H9 (cell line): ENCODE results near the gene MDGA2. TPM values are rescaled to one million over a fixed set of nuclear protein-coding genes. Genes with fewer than 3 reads are reported as not detected.

Experiments
- DNase-seq: peaks from one replicate; pipeline ENCODE4 v3.0.0-alpha.2; 2017
- H2AFZ ChIP-seq: one replicate; pipeline ENCODE4 v1.6.1; 2013; ENCODE audit warnings: mild to moderate bottlenecking, low read length, control low read depth, moderate library complexity
- H2AK5ac ChIP-seq: 2 replicates; pipeline ENCODE4 v1.6.1; 2013; ENCODE audit warnings: low read length, control low read depth, mixed read lengths; ENCODE audit not compliant: insufficient read length
- H2BK120ac ChIP-seq: one replicate; pipeline ENCODE4 v1.6.1; 2013; ENCODE audit warnings: low read depth, mild to moderate bottlenecking, low read length, control low read depth, inconsistent platforms; ENCODE audit not compliant: poor library complexity, severe bottlenecking
- H2BK12ac ChIP-seq: 2 replicates; pipeline ENCODE4 v1.6.1; 2013; ENCODE audit warnings: low read length, control low read depth, mixed read lengths, low read depth; ENCODE audit not compliant: insufficient read length
- H2BK15ac ChIP-seq: 2 replicates; pipeline ENCODE4 v1.6.1; 2013; ENCODE audit warnings: low read depth, low read length, control low read depth
- H2BK20ac ChIP-seq: one replicate; pipeline ENCODE4 v1.6.1; 2013; ENCODE audit warnings: low read depth, mild to moderate bottlenecking, low read length, control low read depth, inconsistent platforms; ENCODE audit not compliant: poor library complexity, severe bottlenecking
- H2BK5ac ChIP-seq: 2 replicates; pipeline ENCODE4 v1.6.1; 2013; ENCODE audit warnings: low read length, control low read depth, mixed read lengths; ENCODE audit not compliant: insufficient read length
- H3K14ac ChIP-seq: 2 replicates; pipeline ENCODE4 v1.6.1; 2013; ENCODE audit warnings: low read length, control low read depth; ENCODE audit not compliant: insufficient read depth
- H3K18ac ChIP-seq: 2 replicates; pipeline ENCODE4 v1.6.1; 2013; ENCODE audit warnings: low read depth, mild to moderate bottlenecking, mixed read lengths, low read length, control low read depth; ENCODE audit not compliant: insufficient read length
- H3K23ac ChIP-seq: 2 replicates; pipeline ENCODE4 v1.6.1; 2013; ENCODE audit warnings: low read length, control low read depth, mixed read lengths, low read depth; ENCODE audit not compliant: insufficient read length
- H3K23me2 ChIP-seq: 2 replicates; pipeline ENCODE4 v1.6.1; 2013; ENCODE audit warnings: low read depth, mild to moderate bottlenecking, mixed read lengths, low read length, control low read depth; ENCODE audit not compliant: insufficient read length, poor library complexity, severe bottlenecking
- H3K27ac ChIP-seq: 2 replicates; pipeline ENCODE4 v1.5.1; 2013; ENCODE audit warnings: low read length, control low read depth, mixed read lengths, low read depth; ENCODE audit not compliant: insufficient read length
- H3K27me3 ChIP-seq: 2 replicates; pipeline ENCODE4 v1.6.1; 2013; ENCODE audit warnings: low read length, control low read depth, inconsistent platforms; ENCODE audit not compliant: insufficient read depth
- H3K4ac ChIP-seq: 2 replicates; pipeline ENCODE4 v1.6.1; 2013; ENCODE audit warnings: low read depth, mild to moderate bottlenecking, control low read depth, inconsistent platforms, low read length, moderate library complexity
- H3K4me1 ChIP-seq: 2 replicates; pipeline ENCODE4 v1.6.1; 2013; ENCODE audit warnings: low read length, control low read depth, inconsistent platforms; ENCODE audit not compliant: insufficient read depth
- H3K4me2 ChIP-seq: 2 replicates; pipeline ENCODE4 v1.6.1; 2013; ENCODE audit warnings: low read length, control low read depth, mixed read lengths; ENCODE audit not compliant: insufficient read length, insufficient read depth
- H3K56ac ChIP-seq: 2 replicates; pipeline ENCODE4 v1.6.1; 2013; ENCODE audit warnings: low read depth, mild to moderate bottlenecking, mixed read lengths, low read length, control low read depth; ENCODE audit not compliant: insufficient read length
- H3K79me1 ChIP-seq: 2 replicates; pipeline ENCODE4 v1.6.1; 2013; ENCODE audit warnings: low read depth, mild to moderate bottlenecking, moderate library complexity, low read length, control low read depth, inconsistent platforms; ENCODE audit not compliant: insufficient read depth, poor library complexity, severe bottlenecking
- H3K79me2 ChIP-seq: 2 replicates; pipeline ENCODE4 v1.6.1; 2013; ENCODE audit warnings: low read length, control low read depth, inconsistent platforms; ENCODE audit not compliant: insufficient read depth
- H3K9ac ChIP-seq: 2 replicates; pipeline ENCODE4 v1.6.1; 2013; ENCODE audit warnings: low read length, control low read depth, mixed read lengths; ENCODE audit not compliant: insufficient read length; ENCODE audit errors: extremely low read depth
- H3K9me3 ChIP-seq: one replicate; pipeline ENCODE4 v1.6.1; 2013; ENCODE audit warnings: low read depth, low read length, inconsistent platforms; ENCODE audit not compliant: control insufficient read depth
- H3T11ph ChIP-seq: one replicate; pipeline ENCODE4 v1.6.1; 2013; ENCODE audit warnings: mild to moderate bottlenecking, low read length, control low read depth, inconsistent platforms
- H4K20me1 ChIP-seq: one replicate; pipeline ENCODE4 v1.6.1; 2013; ENCODE audit not compliant: control insufficient read depth, insufficient read length, insufficient read depth
- H4K5ac ChIP-seq: 2 replicates; pipeline ENCODE4 v1.6.1; 2013; ENCODE audit warnings: low read depth, mild to moderate bottlenecking, mixed read lengths, low read length, control low read depth; ENCODE audit not compliant: insufficient read length
- H4K8ac ChIP-seq: replicated peaks from 2 replicates; pipeline ENCODE4 v1.6.1; 2013; ENCODE audit warnings: low read length, control low read depth, mixed read lengths, low read depth; ENCODE audit not compliant: insufficient read length
- H4K91ac ChIP-seq: 2 replicates; pipeline ENCODE4 v1.6.1; 2013; ENCODE audit warnings: low read depth, mild to moderate bottlenecking, moderate library complexity, mixed read lengths, low read length, control low read depth; ENCODE audit not compliant: insufficient read length
- H3K27ac Mint-ChIP-seq, 3 experiments: 2 replicates in 2 of 3; 3 replicates in 1 of 3; pipeline ENCODE4 v1.8.0; 2020 to 2021; ENCODE audit warnings: mixed read lengths in 3 of 3, mild to moderate bottlenecking in 1 of 3, moderate library complexity in 1 of 3
- H3K27me3 Mint-ChIP-seq: 2 replicates; pipeline ENCODE4 v1.8.0; 2021; ENCODE audit warnings: low read depth, mild to moderate bottlenecking, moderate library complexity, mixed read lengths
- H3K36me3 Mint-ChIP-seq, 3 experiments: 2 replicates in 2 of 3; 3 replicates in 1 of 3; pipeline ENCODE4 v1.8.0; 2020 to 2021; ENCODE audit warnings: low read depth in 3 of 3, mixed read lengths in 3 of 3; ENCODE audit not compliant: insufficient read depth in 1 of 3
- H3K4me1 Mint-ChIP-seq, 2 experiments: 2 replicates each; pipeline ENCODE4 v1.8.0; 2020; ENCODE audit warnings: mixed read lengths in 2 of 2
- H3K4me3 Mint-ChIP-seq, 2 experiments: 2 replicates in 1 of 2; 3 replicates in 1 of 2; pipeline ENCODE4 v1.8.0; 2020 to 2021; ENCODE audit warnings: mild to moderate bottlenecking in 2 of 2, mixed read lengths in 2 of 2, moderate library complexity in 1 of 2
- H3K9me3 Mint-ChIP-seq, 2 experiments: 2 replicates in 1 of 2; 3 replicates in 1 of 2; pipeline ENCODE4 v1.8.0; 2020; ENCODE audit warnings: mild to moderate bottlenecking in 2 of 2, mixed read lengths in 2 of 2, moderate library complexity in 1 of 2
- CTCF ChIP-seq: fragments of 200-600 bp; sonication (generic); conservative IDR thresholded peaks from 3 replicates; pipeline ENCODE4 v1.8.0; 2021; ENCODE audit warnings: antibody characterized with exemption, mild to moderate bottlenecking
- WGBS: extraction: QIAGEN DNeasy Blood & Tissue Kit; methylation state at CpG from one replicate; pipeline ENCODE4 v1.1.7; 2013; ENCODE audit warnings: missing lambda C conversion rate, low lambda C conversion rate, mixed read lengths; ENCODE audit not compliant: insufficient read length; ENCODE audit errors: extremely low coverage; 5-methylcytosine and 5-hydroxymethylcytosine counted together
- total RNA-seq: library from RNA; stranded (reverse); gene quantifications from 2 replicates; pipeline ENCODE4 v1.2.1, GENCODE V29; 2021

MDGA2 gene
- total RNA-seq, 1 experiment from 2014 or later, result 1.9 TPM

DNA sequence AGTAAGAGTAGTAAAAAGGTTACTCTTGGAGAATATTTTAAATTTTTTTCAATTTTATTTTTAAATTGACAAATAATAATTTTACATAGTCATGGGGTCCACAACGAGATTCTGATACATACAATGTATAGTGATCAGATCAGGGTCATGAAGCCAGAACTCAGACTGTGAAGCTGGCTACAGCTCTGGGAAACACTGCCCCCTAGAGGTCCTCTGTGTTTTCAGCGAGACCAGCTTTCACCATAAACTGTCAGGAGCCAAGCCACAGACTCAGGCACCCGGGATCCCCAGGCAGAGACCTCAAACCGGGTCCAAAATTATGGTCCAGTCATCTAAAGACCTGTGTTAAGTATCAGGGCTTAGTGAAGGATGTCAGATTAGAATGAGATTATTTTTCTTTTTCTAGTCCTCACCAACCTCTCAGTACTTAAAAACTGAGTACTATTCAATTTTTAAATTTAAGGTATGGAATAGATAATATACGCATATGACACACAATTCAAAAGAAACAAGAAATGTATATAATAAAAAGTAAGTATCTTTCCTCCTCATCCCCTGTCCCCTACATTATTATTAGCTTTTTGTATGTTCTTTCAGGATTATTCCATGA, 397.1 kb downstream of the MDGA2 start:
- peak; percentile 89 for TF ChIP-seq CTCF
- Histone ChIP-seq H4K20me1 (no peaks in the 10 kb centered on the region), H3T11ph (no peak overlapping the region), H3K27me3 (no peaks in the 10 kb centered on the region), H2BK12ac (no peak overlapping the region), H3K4me2 (no peak overlapping the region), H3K27ac (no peak overlapping the region), H3K23ac (no peak overlapping the region), H4K8ac (no peak overlapping the region), H3K79me1 (no peaks in the 10 kb centered on the region), H3K23me2 (no peaks in the 10 kb centered on the region), H2BK20ac (no peak overlapping the region), H4K5ac (no peak overlapping the region), H3K4ac (no peak overlapping the region), H3K14ac (no peak overlapping the region), H3K4me1 (no peaks in the 10 kb centered on the region), H3K79me2 (no peaks in the 10 kb centered on the region), H4K91ac (no peak overlapping the region), H3K56ac (no peak overlapping the region), H3K9ac (no peak overlapping the region), H2BK5ac (no peak overlapping the region), H2BK15ac (no peak overlapping the region), H3K9me3 (no peaks in the 10 kb centered on the region), H2BK120ac (no peak overlapping the region), H2AK5ac (no peak overlapping the region), H3K18ac (no peak overlapping the region), H2AFZ (no peak overlapping the region)
- no CpG with 5 or more reads among the region's 5 CpGs for WGBS
- DNase-seq, result peak; percentile 71
- Mint-ChIP-seq H3K27ac (no peak overlapping the region), H3K4me1 (peaks cover 0 to 9% of the 10 kb centered on the region in 2 experiments; a peak in 2 of 4 replicates), H3K27me3 (no peaks in the 10 kb centered on the region), H3K4me3 (no peak overlapping the region), H3K9me3 (no peaks in the 10 kb centered on the region), H3K36me3 (no peaks in the 10 kb centered on the region)
